Measurements from ENCODE around the gene MRPS11.

- TF ChIP-seq EZH2phosphoT487 (IDR thresholded peaks at IDR 0.05; ENCODE audit: insufficient read depth, low read depth): no peak
- no peak for TF ChIP-seq EZH2 (IDR thresholded peaks at IDR 0.05; ENCODE audit: insufficient read depth, poor library complexity, severe bottlenecking)
Measured at GRCh38 chr15:88480981-88481380, 13.5 kb downstream of the MRPS11 start.
